Activated T-helper 2 cell treated with anti-CD3 and anti-CD28 coated beads, Interferon-gamma antibody, Interleukin-2, Interleukin-4, amounts not matched to agents 10 μg/mL and 5 μg/mL and 100 μg/mL, durations not matched to agents 14 hours and 24 hours and 36 hours (primary cell): ENCODE data around the gene PEX7. TPM values are rescaled to one million over a fixed set of nuclear protein-coding genes. Genes with fewer than 3 reads are reported as not detected.
"Not testable (repeated sequence)": the region's sequence is repeated elsewhere in the genome, so short reads cannot be mapped to it uniquely, and the experiment has no call there.

Source experiments
- DNase-seq: peaks from one replicate; pipeline ENCODE4 v3.0.0; 2021; ENCODE audit warnings: low spot score
- H3K27ac Mint-ChIP-seq: one replicate; pipeline ENCODE4 v1.8.0; 2021; ENCODE audit warnings: mixed read lengths
- H3K27me3 Mint-ChIP-seq: one replicate; pipeline ENCODE4 v1.8.0; 2021; ENCODE audit warnings: low read depth, mixed read lengths
- H3K36me3 Mint-ChIP-seq: one replicate; pipeline ENCODE4 v1.8.0; 2021; ENCODE audit warnings: low read depth, mixed read lengths
- H3K4me1 Mint-ChIP-seq: one replicate; pipeline ENCODE4 v1.8.0; 2021; ENCODE audit warnings: low read depth, mixed read lengths
- H3K4me3 Mint-ChIP-seq: one replicate; pipeline ENCODE4 v1.8.0; 2021; ENCODE audit warnings: low read depth, mild to moderate bottlenecking, moderate library complexity, mixed read lengths
- H3K9me3 Mint-ChIP-seq: one replicate; pipeline ENCODE4 v1.8.0; 2021; ENCODE audit warnings: mixed read lengths
- intact Hi-C: fragments of 100-400 bp; cut with micrococcal nuclease; formaldehyde crosslinking; loops from one replicate; pipeline ENCODE4 v1.15.1; 2023
- total RNA-seq: library from RNA; stranded (reverse); gene quantifications from 2 replicates; pipeline ENCODE4 v1.2.3, GENCODE V29; 2022

The PEX7 gene
- total RNA-seq, 1 donor from 2014 or later: 4.2 TPM

- Mint-ChIP-seq H3K4me3 (no peak overlapping the region), H3K9me3 (no peaks in the 10 kb centered on the region), H3K27ac (no peak overlapping the region), H3K36me3 (no peaks in the 10 kb centered on the region), H3K27me3 (no peaks in the 10 kb centered on the region), H3K4me1 (no peaks in the 10 kb centered on the region)
- no peak for DNase-seq
- intact Hi-C loops: no loop called here
These were observed 42.3 kb downstream of the PEX7 start for GRCh38 chr6:136864676-136865075.

GRCh38 chr6:136866872-136867416 lies 44.6 kb downstream of the PEX7 start:
- Mint-ChIP-seq H3K4me3 (no peak overlapping the region), H3K36me3 (no peaks in the 10 kb centered on the region), H3K9me3 (no peaks in the 10 kb centered on the region), H3K27ac (no peak overlapping the region), H3K27me3 (no peaks in the 10 kb centered on the region), H3K4me1 (no peaks in the 10 kb centered on the region)
- no peak for DNase-seq
- intact Hi-C loops: no loop called here

GRCh38 chr6:136869451-136869850 lies 47.1 kb downstream of the PEX7 start:
- no peaks in the 10 kb centered on the region for H3K4me1 Mint-ChIP-seq
- H3K27me3 Mint-ChIP-seq: no peaks in the 10 kb centered on the region
- DNase-seq: no peak
- H3K27ac Mint-ChIP-seq: no peak overlapping the region
- peaks cover 18% of the 10 kb centered on the region for H3K36me3 Mint-ChIP-seq
- intact Hi-C loops: no loop called here
- H3K4me3 Mint-ChIP-seq: no peak overlapping the region
- H3K9me3 Mint-ChIP-seq: peaks cover 17% of the 10 kb centered on the region

- no peak for DNase-seq
- Mint-ChIP-seq H3K9me3 (peaks cover 29% of the 10 kb centered on the region), H3K27me3 (no peaks in the 10 kb centered on the region), H3K4me1 (no peaks in the 10 kb centered on the region), H3K4me3 (no peak overlapping the region), H3K36me3 (peaks cover 30% of the 10 kb centered on the region), H3K27ac (no peak overlapping the region)
- intact Hi-C loops: no loop called here
These were observed 51.4 kb downstream of the PEX7 start for GRCh38 chr6:136873748-136874147.

GRCh38 chr6:136876469-136876868 lies 54.1 kb downstream of the PEX7 start:
- DNase-seq, H3K4me1 Mint-ChIP-seq, H3K27me3 Mint-ChIP-seq, H3K4me3 Mint-ChIP-seq, intact Hi-C loops, H3K27ac Mint-ChIP-seq: not testable (repeated sequence)
- Mint-ChIP-seq H3K36me3 (peaks cover 30% of the 10 kb centered on the region), H3K9me3 (peaks cover 29% of the 10 kb centered on the region)

GRCh38 chr6:136880748-136881460 lies 58.5 kb downstream of the PEX7 start:
- Mint-ChIP-seq H3K4me1 (no peaks in the 10 kb centered on the region), H3K27ac (no peak overlapping the region), H3K36me3 (peaks cover 9% of the 10 kb centered on the region), H3K9me3 (peaks cover 8% of the 10 kb centered on the region), H3K27me3 (no peaks in the 10 kb centered on the region), H3K4me3 (no peak overlapping the region)
- no peak for DNase-seq
- intact Hi-C loops: no loop called here

GRCh38 chr6:136886091-136886490 lies 63.7 kb downstream of the PEX7 start:
- peaks cover 2% of the 10 kb centered on the region for H3K4me1 Mint-ChIP-seq
- no peak overlapping the region for H3K4me3 Mint-ChIP-seq
- H3K36me3 Mint-ChIP-seq: no peaks in the 10 kb centered on the region
- no peak for DNase-seq
- intact Hi-C loops: no loop called here
- H3K27me3 Mint-ChIP-seq: no peaks in the 10 kb centered on the region
- no peak overlapping the region for H3K27ac Mint-ChIP-seq
- H3K9me3 Mint-ChIP-seq: no peaks in the 10 kb centered on the region

- peaks cover 4% of the 10 kb centered on the region for H3K4me1 Mint-ChIP-seq
- intact Hi-C loops: no loop called here
- H3K9me3 Mint-ChIP-seq: no peaks in the 10 kb centered on the region
- no peak overlapping the region for H3K27ac Mint-ChIP-seq
- no peaks in the 10 kb centered on the region for H3K36me3 Mint-ChIP-seq
- no peak overlapping the region for H3K4me3 Mint-ChIP-seq
- no peak for DNase-seq
- no peaks in the 10 kb centered on the region for H3K27me3 Mint-ChIP-seq
These were observed 65.6 kb downstream of the PEX7 start for GRCh38 chr6:136887953-136888352.

- intact Hi-C loops: no loop called here
- no peak overlapping the region for H3K4me3 Mint-ChIP-seq
- no peaks in the 10 kb centered on the region for H3K36me3 Mint-ChIP-seq
- no peaks in the 10 kb centered on the region for H3K27me3 Mint-ChIP-seq
- no peaks in the 10 kb centered on the region for H3K9me3 Mint-ChIP-seq
- no peak overlapping the region for H3K27ac Mint-ChIP-seq
- no peak for DNase-seq
- H3K4me1 Mint-ChIP-seq: peaks cover 4% of the 10 kb centered on the region
These were observed 67.1 kb downstream of the PEX7 start for GRCh38 chr6:136889271-136890193.

GRCh38 chr6:136890194-136890839 lies 67.9 kb downstream of the PEX7 start:
- no peak for DNase-seq
- no peaks in the 10 kb centered on the region for H3K27me3 Mint-ChIP-seq
- intact Hi-C loops: no loop called here

GRCh38 chr6:136890986-136891385 lies 68.6 kb downstream of the PEX7 start:
- no peak overlapping the region for H3K27ac Mint-ChIP-seq
- no peaks in the 10 kb centered on the region for H3K36me3 Mint-ChIP-seq
- no peaks in the 10 kb centered on the region for H3K9me3 Mint-ChIP-seq
- peaks cover 4% of the 10 kb centered on the region for H3K4me1 Mint-ChIP-seq
- H3K27me3 Mint-ChIP-seq: no peaks in the 10 kb centered on the region
- no peak for DNase-seq
- H3K4me3 Mint-ChIP-seq: no peak overlapping the region
- intact Hi-C loops: no loop called here

More at GRCh38 chr6:136890194-136890839, 67.9 kb downstream of the PEX7 start:
- Mint-ChIP-seq H3K4me3 (no peak overlapping the region), H3K27ac (no peak overlapping the region), H3K4me1 (peaks cover 4% of the 10 kb centered on the region), H3K36me3 (no peaks in the 10 kb centered on the region), H3K9me3 (no peaks in the 10 kb centered on the region)

- no peaks in the 10 kb centered on the region for H3K27me3 Mint-ChIP-seq
- no peak for DNase-seq
- peaks cover 4% of the 10 kb centered on the region for H3K4me1 Mint-ChIP-seq
- intact Hi-C loops: no loop called here
- no peaks in the 10 kb centered on the region for H3K9me3 Mint-ChIP-seq
- no peak overlapping the region for H3K4me3 Mint-ChIP-seq
- H3K27ac Mint-ChIP-seq: no peak overlapping the region
- H3K36me3 Mint-ChIP-seq: no peaks in the 10 kb centered on the region
These were observed 70.8 kb downstream of the PEX7 start for GRCh38 chr6:136893187-136893586.
